ENCODE data around the gene IMPDH1. TPM values are rescaled to one million over a fixed set of nuclear protein-coding genes. Genes with fewer than 3 reads are reported as not detected.
A peak's percentile ranks its signal among the peaks of the same experiment; 100 is the strongest.

IMPDH1 gene
- total RNA-seq, 2 experiments from 2014 or later, result 59.0 to 60.7 TPM

DNA sequence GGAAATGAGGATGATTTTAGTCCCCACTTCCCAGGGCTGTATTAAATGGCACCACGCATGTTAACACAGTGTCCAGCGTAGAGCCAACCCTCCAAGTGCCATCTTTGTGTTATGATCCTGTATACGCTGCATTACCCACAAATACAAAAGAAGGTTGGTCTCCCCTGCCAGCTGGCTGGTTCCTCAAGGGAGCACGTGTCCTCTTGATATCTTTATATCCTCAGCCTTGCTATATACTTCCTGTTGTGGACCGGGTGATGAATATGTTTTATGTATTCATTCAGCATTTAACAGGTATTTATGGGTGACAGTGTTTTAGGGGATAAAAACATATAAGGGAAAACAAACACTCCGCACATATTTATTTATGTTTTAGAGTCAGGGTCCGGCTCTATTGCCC, 25.1 kb downstream of the IMPDH1 start:
- ATAC-seq (no peak), DNase-seq (no peak)
- intact Hi-C loops (cut with DNase I, micrococcal nuclease), result no loop called here
- ChIA-PET CTCF (interaction anchor here (14.4 kb wide), 1 partner anchor 37 kb away, joined by 321 read pairs; the partner anchor contains the start of gene RBM28), POLR2A (no interaction called here)
- H3K27ac Mint-ChIP-seq, result no peak overlapping the region
- no peak overlapping the region for H3K4me3 Mint-ChIP-seq
- H3K36me3 Mint-ChIP-seq (ENCODE audit: low read depth), result no peaks in the 10 kb centered on the region
- H3K4me1 Mint-ChIP-seq, result peaks cover 2% of the 10 kb centered on the region
- no peaks in the 10 kb centered on the region for H3K27me3 Mint-ChIP-seq
- no peaks in the 10 kb centered on the region for H3K9me3 Mint-ChIP-seq (ENCODE audit: low read depth)

GRCh38 chr7:128383776-128384175, 26.0 kb downstream of the IMPDH1 start:
- DNase-seq (no peak), ATAC-seq (no peak)
- ChIA-PET POLR2A (interaction anchor here (1.0 kb wide), 1 partner anchor 40 kb away, joined by 3 read pairs; the partner anchor contains the start of gene RBM28), CTCF (interaction anchor here (1.0 to 14.4 kb wide), 3 partner anchors 16 to 42 kb away, joined by 3 to 321 read pairs (median 8); partner anchors contain the start of gene RBM28)
- no peak overlapping the region for H3K4me3 Mint-ChIP-seq
- H3K36me3 Mint-ChIP-seq (ENCODE audit: low read depth), result no peaks in the 10 kb centered on the region
- H3K27me3 Mint-ChIP-seq, result no peaks in the 10 kb centered on the region
- no peaks in the 10 kb centered on the region for H3K9me3 Mint-ChIP-seq (ENCODE audit: low read depth)
- intact Hi-C loops (cut with DNase I, micrococcal nuclease), result no loop called here
- H3K4me1 Mint-ChIP-seq, result peaks cover 2% of the 10 kb centered on the region
- H3K27ac Mint-ChIP-seq, result no peak overlapping the region

- intact Hi-C loops (cut with DNase I, micrococcal nuclease), result no loop called here
Observed at GRCh38 chr7:128381161-128381821, 28.5 kb downstream of the IMPDH1 start.

GRCh38 chr7:128380483-128381106, 29.2 kb downstream of the IMPDH1 start:
- ChIA-PET CTCF (interaction anchor here (0.6 to 14.4 kb wide), 12 partner anchors 7 to 300 kb away, joined by 3 to 321 read pairs (median 7); partner anchors contain the start of genes HILPDA, METTL2B and RBM28), POLR2A (no interaction called here)
- H3K27me3 Mint-ChIP-seq, result no peaks in the 10 kb centered on the region
- no peak overlapping the region for H3K27ac Mint-ChIP-seq
- H3K36me3 Mint-ChIP-seq (ENCODE audit: low read depth), result no peaks in the 10 kb centered on the region
- H3K9me3 Mint-ChIP-seq (ENCODE audit: low read depth), result no peaks in the 10 kb centered on the region
- no peak for DNase-seq
- intact Hi-C loops (cut with DNase I, micrococcal nuclease), result no loop called here
- no peak overlapping the region for H3K4me3 Mint-ChIP-seq
- no peak for ATAC-seq
- no peaks in the 10 kb centered on the region for H3K4me1 Mint-ChIP-seq

More at GRCh38 chr7:128381161-128381821, 28.5 kb downstream of the IMPDH1 start:
- Mint-ChIP-seq H3K27ac (no peak overlapping the region), H3K4me1 (no peaks in the 10 kb centered on the region), H3K36me3 (ENCODE audit: low read depth) (no peaks in the 10 kb centered on the region), H3K9me3 (ENCODE audit: low read depth) (no peaks in the 10 kb centered on the region), H3K27me3 (no peaks in the 10 kb centered on the region), H3K4me3 (no peak overlapping the region)
- POLR2A ChIA-PET, result no interaction called here
- ATAC-seq (peak; percentile 66), DNase-seq (peak; percentile 75)
- CTCF ChIA-PET, result interaction anchor here (0.7 to 14.4 kb wide), 16 partner anchors 8 to 80 kb away, joined by 3 to 321 read pairs (median 4); partner anchors contain the start of genes HILPDA and RBM28

- Mint-ChIP-seq H3K27me3 (no peaks in the 10 kb centered on the region), H3K36me3 (ENCODE audit: low read depth) (no peaks in the 10 kb centered on the region), H3K27ac (no peak overlapping the region), H3K4me3 (no peak overlapping the region), H3K9me3 (ENCODE audit: low read depth) (no peaks in the 10 kb centered on the region), H3K4me1 (no peaks in the 10 kb centered on the region)
- ATAC-seq (no peak), DNase-seq (no peak)
- intact Hi-C loops (cut with DNase I, micrococcal nuclease), result no loop called here
- POLR2A ChIA-PET, result no interaction called here
- CTCF ChIA-PET, result interaction anchor here (0.6 to 14.4 kb wide), 5 partner anchors 19 to 301 kb away, joined by 3 to 321 read pairs (median 3); partner anchors contain the start of genes METTL2B and RBM28
Observed at GRCh38 chr7:128379900-128380479, 29.8 kb downstream of the IMPDH1 start.

- H3K9me3 Mint-ChIP-seq (ENCODE audit: low read depth), result no peaks in the 10 kb centered on the region
- H3K4me1 Mint-ChIP-seq, result no peaks in the 10 kb centered on the region
- ChIA-PET POLR2A (no interaction called here), CTCF (interaction anchor here (0.7 to 2.9 kb wide), 4 partner anchors 8 to 48 kb away, joined by 3 to 20 read pairs (median 4); no protein-coding TSS in a partner anchor)
- H3K4me3 Mint-ChIP-seq, result no peak overlapping the region
- H3K27me3 Mint-ChIP-seq, result peaks cover 3% of the 10 kb centered on the region
- intact Hi-C loops (cut with DNase I, micrococcal nuclease), result no loop called here
- no peaks in the 10 kb centered on the region for H3K36me3 Mint-ChIP-seq (ENCODE audit: low read depth)
- ATAC-seq (no peak), DNase-seq (no peak)
- H3K27ac Mint-ChIP-seq, result no peak overlapping the region
Observed at GRCh38 chr7:128378637-128379036, 31.1 kb downstream of the IMPDH1 start.

- Mint-ChIP-seq H3K27me3 (peaks cover 3% of the 10 kb centered on the region), H3K4me1 (no peaks in the 10 kb centered on the region), H3K27ac (no peak overlapping the region), H3K9me3 (ENCODE audit: low read depth) (no peaks in the 10 kb centered on the region), H3K4me3 (no peak overlapping the region), H3K36me3 (ENCODE audit: low read depth) (no peaks in the 10 kb centered on the region)
- intact Hi-C loops (cut with DNase I, micrococcal nuclease), result no loop called here
- ChIA-PET CTCF (interaction anchor here (2.9 kb wide), 1 partner anchor 11 kb away, joined by 20 read pairs; no protein-coding TSS in a partner anchor), POLR2A (no interaction called here)
- ATAC-seq, result no peak
- DNase-seq, result no peak
Observed at GRCh38 chr7:128376077-128376476, 33.7 kb downstream of the IMPDH1 start.

DNA sequence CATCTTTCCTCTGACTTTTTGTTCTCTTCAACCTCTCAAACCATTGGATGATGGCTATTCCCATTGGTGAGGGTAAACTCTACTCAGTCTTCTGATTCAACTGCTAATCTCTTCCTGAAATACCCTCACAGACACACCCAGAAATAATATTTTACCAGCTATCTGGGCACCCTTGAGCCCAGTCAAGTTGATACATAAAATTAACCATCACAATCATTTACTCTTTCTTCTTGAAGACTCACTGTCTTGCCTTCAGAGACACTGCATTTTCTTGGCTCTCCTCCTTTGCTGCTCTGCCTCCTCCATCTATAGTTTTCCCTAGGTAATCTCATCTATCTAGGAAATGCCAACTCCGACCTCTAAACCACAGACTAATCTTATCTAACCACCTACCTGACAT, 35.7 kb downstream of the IMPDH1 start:
- DNase-seq, result no peak
- Mint-ChIP-seq H3K27me3 (peaks cover 3% of the 10 kb centered on the region), H3K9me3 (ENCODE audit: low read depth) (no peaks in the 10 kb centered on the region), H3K36me3 (ENCODE audit: low read depth) (no peaks in the 10 kb centered on the region), H3K4me3 (no peak overlapping the region), H3K27ac (no peak overlapping the region), H3K4me1 (no peaks in the 10 kb centered on the region)
- no peak for ATAC-seq
- ChIA-PET CTCF (interaction anchor here (1.0 to 2.2 kb wide), 7 partner anchors 14 to 51 kb away, joined by 3 to 11 read pairs (median 4); partner anchors contain the start of gene RBM28), POLR2A (no interaction called here)
- intact Hi-C loops (cut with DNase I, micrococcal nuclease), result no loop called here

DNA sequence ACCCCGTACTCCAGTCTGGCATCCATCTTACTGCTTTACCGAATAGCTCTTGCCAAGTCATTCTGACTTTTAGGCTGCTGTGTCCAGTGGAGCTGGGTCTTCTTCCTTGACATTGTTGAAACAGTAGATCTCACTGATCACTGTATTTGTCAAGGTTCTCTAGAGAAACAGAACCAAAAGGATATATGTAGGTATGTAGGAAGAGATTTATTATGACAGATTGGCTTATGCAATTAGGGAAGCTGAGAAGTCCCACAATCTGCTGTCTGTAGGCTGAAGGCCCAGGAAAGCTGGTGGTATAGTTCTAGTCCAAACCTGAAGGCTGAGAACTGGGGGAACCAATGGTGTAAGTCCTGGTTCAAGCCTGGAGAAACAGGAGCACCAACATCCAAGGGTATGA, 36.2 kb downstream of the IMPDH1 start:
- H3K36me3 Mint-ChIP-seq (ENCODE audit: low read depth), result no peaks in the 10 kb centered on the region
- POLR2A ChIA-PET, result interaction anchor here (0.6 kb wide), 1 partner anchor 103 kb away, joined by 3 read pairs; the partner anchor contains the start of gene METTL2B

DNA sequence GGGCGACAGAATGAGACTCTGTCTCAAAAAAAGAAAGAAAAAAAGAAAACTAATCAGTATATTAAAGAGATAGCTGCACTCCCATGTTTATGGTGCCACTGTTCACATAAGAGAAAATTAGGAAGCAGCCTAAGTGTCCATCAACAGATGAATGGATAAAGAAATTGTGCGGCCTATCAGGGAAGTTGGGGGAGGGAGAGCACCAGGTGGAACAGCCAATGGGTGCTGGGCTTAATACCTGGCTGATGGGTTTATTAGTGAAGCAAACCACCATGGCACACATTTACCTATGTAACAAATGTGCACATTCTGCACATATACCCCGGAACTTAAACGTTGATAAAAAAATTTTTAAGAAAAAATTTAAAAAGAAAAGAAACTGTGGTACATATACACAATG, 39.3 kb downstream of the IMPDH1 start:
- Mint-ChIP-seq H3K4me1 (no peaks in the 10 kb centered on the region), H3K27me3 (peaks cover 12% of the 10 kb centered on the region), H3K36me3 (ENCODE audit: low read depth) (no peaks in the 10 kb centered on the region), H3K27ac (no peak overlapping the region), H3K4me3 (no peak overlapping the region), H3K9me3 (ENCODE audit: low read depth) (no peaks in the 10 kb centered on the region)
- ATAC-seq (no peak), DNase-seq (no peak)
- intact Hi-C loops (cut with DNase I, micrococcal nuclease), result no loop called here
- CTCF ChIA-PET, result interaction anchor here (0.8 to 1.4 kb wide), 2 partner anchors 17 to 23 kb away, joined by 3 read pairs; no protein-coding TSS in a partner anchor
- POLR2A ChIA-PET, result no interaction called here

More for the DNA sequence above, 36.2 kb downstream of the IMPDH1 start:
- no peaks in the 10 kb centered on the region for H3K4me1 Mint-ChIP-seq
- DNase-seq (no peak), ATAC-seq (no peak)
- CTCF ChIA-PET, result interaction anchor here (0.9 to 2.5 kb wide), 11 partner anchors 8 to 412 kb away, joined by 3 to 11 read pairs (median 4); partner anchors contain the start of gene RBM28
- H3K27ac Mint-ChIP-seq, result no peak overlapping the region
- H3K4me3 Mint-ChIP-seq, result no peak overlapping the region
- intact Hi-C loops (cut with DNase I, micrococcal nuclease), result no loop called here
- H3K9me3 Mint-ChIP-seq (ENCODE audit: low read depth), result no peaks in the 10 kb centered on the region
- peaks cover 3% of the 10 kb centered on the region for H3K27me3 Mint-ChIP-seq

GRCh38 chr7:128366986-128367385, 42.8 kb downstream of the IMPDH1 start:
- intact Hi-C loops (cut with DNase I, micrococcal nuclease), result no loop called here
- ChIA-PET CTCF (interaction anchor here (1.0 to 1.1 kb wide), 3 partner anchors 9 to 22 kb away, joined by 3 to 7 read pairs (median 4); no protein-coding TSS in a partner anchor), POLR2A (no interaction called here)
- H3K9me3 Mint-ChIP-seq (ENCODE audit: low read depth), result no peaks in the 10 kb centered on the region
- H3K4me1 Mint-ChIP-seq, result peaks cover 14% of the 10 kb centered on the region
- no peak overlapping the region for H3K27ac Mint-ChIP-seq
- no peak for DNase-seq
- no peak for ATAC-seq
- peaks cover 32% of the 10 kb centered on the region for H3K27me3 Mint-ChIP-seq
- no peak overlapping the region for H3K4me3 Mint-ChIP-seq
- H3K36me3 Mint-ChIP-seq (ENCODE audit: low read depth), result no peaks in the 10 kb centered on the region

Measured in activated CD4-positive, alpha-beta T cell treated with anti-CD3 and anti-CD28 coated beads for 36 hours (primary cell).